Smooth muscle cell (in vitro differentiated cells): ENCODE results near the gene PEX16. TPM values are rescaled to one million over a fixed set of nuclear protein-coding genes. Genes with fewer than 3 reads are reported as not detected.

Experiments
- DNase-seq: peaks from one replicate; lab custom pipeline; 2025; ENCODE audit not compliant: unreplicated experiment; lab: John Stamatoyannopoulos, UW
- H2AFZ ChIP-seq: fragments of 200-600 bp; sonication (generic); 2 replicates; pipeline ENCODE4 v1.6.0; 2016; ENCODE audit warnings: antibody characterized with exemption, low read depth, mild to moderate bottlenecking
- H3F3A ChIP-seq: fragments of 200-600 bp; sonication (generic); 2 replicates; pipeline ENCODE4 v1.6.0; 2017; ENCODE audit warnings: antibody characterized with exemption, low read depth
- H3K27ac ChIP-seq: fragments of 200-600 bp; sonication (generic); 2 replicates; pipeline ENCODE4 v1.5.1; 2016; ENCODE audit warnings: low read depth, mild to moderate bottlenecking
- H3K27me3 ChIP-seq: fragments of 200-600 bp; sonication (generic); 2 replicates; pipeline ENCODE4 v1.6.1; 2016; ENCODE audit warnings: low read depth, mild to moderate bottlenecking
- H3K36me3 ChIP-seq: fragments of 200-600 bp; sonication (generic); 2 replicates; pipeline ENCODE4 v1.5.1; 2016; ENCODE audit warnings: low read depth
- H3K4me1 ChIP-seq: fragments of 200-600 bp; sonication (generic); 2 replicates; pipeline ENCODE4 v1.5.1; 2016; ENCODE audit warnings: low read depth
- H3K4me2 ChIP-seq: fragments of 200-600 bp; sonication (generic); 2 replicates; pipeline ENCODE4 v1.6.0; 2016; ENCODE audit warnings: mild to moderate bottlenecking
- H3K4me3 ChIP-seq: fragments of 200-600 bp; sonication (generic); 2 replicates; pipeline ENCODE4 v1.5.1; 2016; ENCODE audit warnings: mild to moderate bottlenecking
- H3K79me2 ChIP-seq: fragments of 200-600 bp; sonication (generic); 2 replicates; pipeline ENCODE4 v1.6.0; 2016; ENCODE audit warnings: low read depth, mild to moderate bottlenecking
- H3K9ac ChIP-seq: fragments of 200-600 bp; sonication (generic); 2 replicates; pipeline ENCODE4 v1.6.0; 2016; ENCODE audit warnings: low read depth
- H3K9me3 ChIP-seq: fragments of 200-600 bp; sonication (generic); replicated peaks from 2 replicates; pipeline ENCODE4 v1.5.1; 2016; ENCODE audit warnings: low read depth
- H4K20me1 ChIP-seq: fragments of 200-600 bp; sonication (generic); 2 replicates; pipeline ENCODE4 v1.6.0; 2016; ENCODE audit warnings: low read depth
- CTCF ChIP-seq: fragments of 200-600 bp; sonication (generic); IDR thresholded peaks from 2 replicates; pipeline ENCODE4 v1.5.1; 2017; ENCODE audit warnings: borderline replicate concordance, mild to moderate bottlenecking, antibody characterized with exemption; ENCODE audit not compliant: insufficient read depth, poor library complexity, severe bottlenecking
- WGBS: methylation state at CpG from one replicate; pipeline ENCODE4 v1.1.7; 2016; ENCODE audit warnings: low lambda C conversion rate; 5-methylcytosine and 5-hydroxymethylcytosine counted together
- polyA plus RNA-seq: library from polyadenylated mRNA; unstranded; fragments of >200 nt; fragmentation: Nextera tagmentation; extraction: Ambion mirVana; gene quantifications from 2 replicates; pipeline ENCODE4 v1.2.1, GENCODE V29; 2016
- total RNA-seq: library from RNA; depleted of rRNA; stranded (reverse); fragments of >200 nt; gene quantifications from 2 replicates; pipeline ENCODE4 v1.2.3, GENCODE V29; 2014

PEX16 gene
- total and polyA plus RNA-seq, 2 experiments from 2014 or later: 10.5 to 30.2 TPM

GRCh38 chr11:45932217-45932616 is 14.5 kb upstream of the PEX16 start:
- no peak overlapping the region for H3K4me2 ChIP-seq
- no peak overlapping the region for H3K4me3 ChIP-seq
- no peaks in the 10 kb centered on the region for H3K79me2 ChIP-seq
- no peak overlapping the region for H3K9ac ChIP-seq
- H4K20me1 ChIP-seq: no peaks in the 10 kb centered on the region
- no peaks in the 10 kb centered on the region for H3K27me3 ChIP-seq
- WGBS: 97% methylated on average over 8 of the region's 8 CpGs
- no peak for TF ChIP-seq CTCF
- H3F3A ChIP-seq: no peaks in the 10 kb centered on the region
- H3K27ac ChIP-seq: no peak overlapping the region
- H3K36me3 ChIP-seq: peaks cover 7% of the 10 kb centered on the region
- H2AFZ ChIP-seq: no peak overlapping the region
- no peaks in the 10 kb centered on the region for H3K4me1 ChIP-seq
- DNase-seq: no peak
- no peaks in the 10 kb centered on the region for H3K9me3 ChIP-seq

GRCh38 chr11:45931739-45932138 is 14.1 kb upstream of the PEX16 start:
- Histone ChIP-seq H2AFZ (no peak overlapping the region), H3F3A (no peaks in the 10 kb centered on the region), H4K20me1 (no peaks in the 10 kb centered on the region), H3K9ac (no peak overlapping the region), H3K79me2 (no peaks in the 10 kb centered on the region), H3K27me3 (no peaks in the 10 kb centered on the region), H3K36me3 (peaks cover 7% of the 10 kb centered on the region), H3K4me2 (no peak overlapping the region), H3K27ac (no peak overlapping the region), H3K4me3 (no peak overlapping the region), H3K9me3 (no peaks in the 10 kb centered on the region), H3K4me1 (no peaks in the 10 kb centered on the region)
- WGBS: 96% methylated on average over 9 of the region's 10 CpGs
- DNase-seq: no peak
- TF ChIP-seq CTCF: no peak

- Histone ChIP-seq H3K4me1 (no peaks in the 10 kb centered on the region), H3F3A (no peaks in the 10 kb centered on the region), H3K27me3 (no peaks in the 10 kb centered on the region), H3K9ac (no peak overlapping the region), H2AFZ (no peak overlapping the region), H3K79me2 (no peaks in the 10 kb centered on the region), H3K9me3 (no peaks in the 10 kb centered on the region), H3K4me3 (no peak overlapping the region), H4K20me1 (no peaks in the 10 kb centered on the region), H3K4me2 (no peak overlapping the region), H3K36me3 (peaks cover 7% of the 10 kb centered on the region), H3K27ac (no peak overlapping the region)
- no peak for DNase-seq
- 92% methylated on average over 8 of the region's 8 CpGs for WGBS
- no peak for TF ChIP-seq CTCF
These were observed 13.4 kb upstream of the PEX16 start for GRCh38 chr11:45930951-45931570.

- H4K20me1 ChIP-seq: no peaks in the 10 kb centered on the region
- no peak for TF ChIP-seq CTCF
- H3K4me1 ChIP-seq: no peaks in the 10 kb centered on the region
- DNase-seq: no peak
- H3K9ac ChIP-seq: no peak overlapping the region
- no peaks in the 10 kb centered on the region for H3F3A ChIP-seq
- H3K79me2 ChIP-seq: no peaks in the 10 kb centered on the region
- no peak overlapping the region for H2AFZ ChIP-seq
- no peak overlapping the region for H3K4me2 ChIP-seq
- no peaks in the 10 kb centered on the region for H3K9me3 ChIP-seq
- peaks cover 4% of the 10 kb centered on the region for H3K36me3 ChIP-seq
- WGBS: 97% methylated on average over 14 of the region's 14 CpGs
- no peak overlapping the region for H3K27ac ChIP-seq
- no peak overlapping the region for H3K4me3 ChIP-seq
- H3K27me3 ChIP-seq: peaks cover 5% of the 10 kb centered on the region
These were observed 12.5 kb upstream of the PEX16 start for GRCh38 chr11:45930031-45930794.
